Liver (tissue), 3 donors: ENCODE results near the gene TNFSF13.
A peak's percentile ranks its signal among the peaks of the same experiment; 100 is the strongest.

Experiments used
- CTCF ChIP-seq: fragments of 150-350 bp; IDR thresholded peaks from 2 replicates; pipeline ENCODE4 v1.5.1; 2017; ENCODE audit warnings: improper control_type of control experiment, low read depth, low read length; ENCODE audit not compliant: missing input control
- EGR1 ChIP-seq, 2 donors: IDR thresholded peaks; 2 replicates each; pipeline ENCODE4 v1.6.1; 2016 to 2018; ENCODE audit warnings: antibody characterized with exemption in 2 of 2, low read depth in 2 of 2
- YY1 ChIP-seq: IDR thresholded peaks from 2 replicates; pipeline ENCODE4 v1.6.1; 2016; ENCODE audit warnings: antibody characterized with exemption, mild to moderate bottlenecking
- donor health status: healthy.
- donor health status: healthy.

- TF ChIP-seq YY1, result no peak
- TF ChIP-seq EGR1 (IDR thresholded peaks at IDR 0.05; ENCODE audit: low read depth in 2 of 2), result no peak
- TF ChIP-seq CTCF, result peak; percentile 73
These were observed 30.8 kb downstream of the TNFSF13 start for GRCh38 chr17:7589204-7589868.
